ENCODE results near the gene MAP2K5. TPM values are rescaled to one million over a fixed set of nuclear protein-coding genes. Genes with fewer than 3 reads are reported as not detected.

MAP2K5 gene
- total RNA-seq, 1 donor from 2014 or later: 26.1 TPM

- H3K4me1 Mint-ChIP-seq (ENCODE audit: unreplicated experiment): peaks cover 30% of the 10 kb centered on the region
- peaks cover 2% of the 10 kb centered on the region for H3K27me3 Mint-ChIP-seq (ENCODE audit: unreplicated experiment)
- no peaks in the 10 kb centered on the region for H3K9me3 Mint-ChIP-seq (ENCODE audit: unreplicated experiment)
- no peak for TF ChIP-seq CTCF (IDR thresholded peaks at IDR 0.05)
- H3K36me3 Mint-ChIP-seq (ENCODE audit: unreplicated experiment): no peaks in the 10 kb centered on the region
- no peak overlapping the region for H3K4me3 Mint-ChIP-seq (ENCODE audit: unreplicated experiment)
- H3K27ac Mint-ChIP-seq (ENCODE audit: unreplicated experiment): no peak overlapping the region
- no peak for DNase-seq (ENCODE audit: extremely low spot score, unreplicated experiment)
Observed at GRCh38 chr15:67504056-67504455, 38.4 kb upstream of the MAP2K5 start.

GRCh38 chr15:67504796-67505195 is 37.7 kb upstream of the MAP2K5 start:
- DNase-seq (ENCODE audit: extremely low spot score, unreplicated experiment): no peak

GRCh38 chr15:67505675-67506572 is 36.6 kb upstream of the MAP2K5 start:
- Mint-ChIP-seq H3K9me3 (ENCODE audit: unreplicated experiment) (no peaks in the 10 kb centered on the region), H3K27me3 (ENCODE audit: unreplicated experiment) (no peaks in the 10 kb centered on the region), H3K36me3 (ENCODE audit: unreplicated experiment) (no peaks in the 10 kb centered on the region), H3K4me3 (ENCODE audit: unreplicated experiment) (no peak overlapping the region), H3K4me1 (ENCODE audit: unreplicated experiment) (peaks cover 38% of the 10 kb centered on the region), H3K27ac (ENCODE audit: unreplicated experiment) (no peak overlapping the region)
- no peak for DNase-seq (ENCODE audit: extremely low spot score, unreplicated experiment)
- no peak for TF ChIP-seq CTCF (IDR thresholded peaks at IDR 0.05)

More at GRCh38 chr15:67504796-67505195, 37.7 kb upstream of the MAP2K5 start:
- peaks cover 30% of the 10 kb centered on the region for H3K4me1 Mint-ChIP-seq (ENCODE audit: unreplicated experiment)
- no peak overlapping the region for H3K27ac Mint-ChIP-seq (ENCODE audit: unreplicated experiment)
- TF ChIP-seq CTCF (IDR thresholded peaks at IDR 0.05): no peak
- H3K9me3 Mint-ChIP-seq (ENCODE audit: unreplicated experiment): no peaks in the 10 kb centered on the region
- no peaks in the 10 kb centered on the region for H3K27me3 Mint-ChIP-seq (ENCODE audit: unreplicated experiment)
- H3K4me3 Mint-ChIP-seq (ENCODE audit: unreplicated experiment): no peak overlapping the region
- no peaks in the 10 kb centered on the region for H3K36me3 Mint-ChIP-seq (ENCODE audit: unreplicated experiment)

GRCh38 chr15:67506775-67507747 is 35.4 kb upstream of the MAP2K5 start:
- no peak for DNase-seq (ENCODE audit: extremely low spot score, unreplicated experiment)
- H3K4me1 Mint-ChIP-seq (ENCODE audit: unreplicated experiment): peaks cover 43% of the 10 kb centered on the region
- H3K36me3 Mint-ChIP-seq (ENCODE audit: unreplicated experiment): no peaks in the 10 kb centered on the region
- no peaks in the 10 kb centered on the region for H3K9me3 Mint-ChIP-seq (ENCODE audit: unreplicated experiment)
- no peak overlapping the region for H3K4me3 Mint-ChIP-seq (ENCODE audit: unreplicated experiment)
- no peak for TF ChIP-seq CTCF (IDR thresholded peaks at IDR 0.05)
- no peaks in the 10 kb centered on the region for H3K27me3 Mint-ChIP-seq (ENCODE audit: unreplicated experiment)
- H3K27ac Mint-ChIP-seq (ENCODE audit: unreplicated experiment): no peak overlapping the region

Measured in osteocyte (in vitro differentiated cells).